Fibroblast of the conjunctiva (primary cell): ENCODE measurements around the gene RHO.

ENCODE experiments used
- DNase-seq: peaks from one replicate; pipeline ENCODE4 v3.0.0-alpha.2; 2010; ENCODE audit warnings: low read depth

The RHO gene

DNA sequence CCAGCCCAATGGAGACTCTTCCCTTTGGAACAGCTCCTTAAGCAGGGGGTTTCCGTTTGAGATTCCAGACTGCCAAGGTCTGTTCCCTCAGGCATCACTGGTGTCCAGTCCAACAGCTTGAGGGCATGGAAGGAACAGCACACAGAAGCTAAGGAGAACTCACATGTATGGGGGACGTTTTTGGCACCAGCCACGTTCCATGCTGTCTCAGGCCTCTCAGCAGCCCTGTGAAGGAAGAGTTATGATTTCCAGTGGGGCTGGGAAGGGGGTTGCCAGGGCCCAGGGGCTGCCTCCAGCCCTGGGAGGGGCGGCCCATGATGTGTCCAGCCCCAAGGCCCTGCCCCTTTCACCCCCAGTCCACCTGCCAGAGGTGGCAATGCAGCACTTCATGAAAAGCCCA lies 7.5 kb upstream of the RHO start:
- no peak for DNase-seq

DNA sequence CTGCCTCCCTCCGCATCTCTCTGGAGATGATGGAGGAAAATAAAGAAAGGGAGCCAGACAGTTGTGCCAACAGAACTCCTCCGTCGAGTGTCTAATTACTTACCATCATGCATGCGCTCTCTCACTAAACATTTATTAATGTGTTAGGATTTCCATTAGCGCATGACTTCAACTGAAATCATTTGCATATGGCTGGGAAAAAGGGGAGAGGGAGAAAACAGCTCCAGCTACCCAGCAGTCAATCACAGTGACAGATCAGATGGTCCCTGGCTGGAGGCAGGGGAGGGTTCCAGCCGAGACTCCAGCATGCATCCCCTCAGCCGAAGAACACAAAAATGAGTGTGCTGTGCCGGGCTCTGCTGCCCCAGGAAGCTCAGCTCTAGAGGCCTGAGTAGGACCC lies 6.8 kb upstream of the RHO start:
- no peak for DNase-seq

DNA sequence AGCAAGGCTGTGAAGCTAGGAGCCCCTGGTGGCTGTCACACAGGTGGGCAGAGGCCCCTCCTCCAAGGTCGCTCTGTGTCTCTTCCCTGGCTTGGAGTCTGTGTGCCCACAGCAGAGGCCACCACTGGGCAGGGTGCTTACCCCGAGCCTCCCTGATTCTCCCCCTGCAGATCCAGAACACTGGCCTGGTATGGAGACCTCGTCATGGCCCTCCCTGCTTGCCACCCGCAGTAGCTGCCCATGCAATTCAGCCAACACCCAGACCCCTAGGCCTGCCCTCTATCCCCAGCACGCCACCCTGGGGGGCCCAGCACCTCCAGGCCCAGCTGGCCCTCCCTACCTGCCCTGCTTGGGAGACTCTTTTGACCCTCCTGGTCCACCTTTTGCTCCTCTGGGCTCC lies 5.5 kb upstream of the RHO start:
- DNase-seq, result no peak

DNA sequence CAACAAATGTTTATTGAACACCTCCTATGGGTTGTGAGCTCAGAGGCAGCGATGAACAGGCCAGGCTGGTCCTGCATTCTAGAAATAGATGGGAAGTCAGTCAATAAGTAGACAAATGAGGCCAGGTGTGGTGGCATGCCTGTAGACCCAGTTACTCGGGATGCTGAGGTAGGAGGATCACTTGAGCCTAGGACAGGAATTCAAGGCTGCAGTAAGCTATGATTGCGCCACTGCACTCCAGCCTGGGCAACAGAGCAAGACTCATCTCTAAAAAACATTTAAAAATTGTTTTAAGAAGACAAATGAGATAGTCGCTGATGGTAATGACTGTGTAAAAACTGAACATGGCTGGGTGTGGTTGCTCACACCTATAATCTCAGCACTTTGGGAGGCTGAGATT lies 4.4 kb upstream of the RHO start:
- DNase-seq, result no peak

DNA sequence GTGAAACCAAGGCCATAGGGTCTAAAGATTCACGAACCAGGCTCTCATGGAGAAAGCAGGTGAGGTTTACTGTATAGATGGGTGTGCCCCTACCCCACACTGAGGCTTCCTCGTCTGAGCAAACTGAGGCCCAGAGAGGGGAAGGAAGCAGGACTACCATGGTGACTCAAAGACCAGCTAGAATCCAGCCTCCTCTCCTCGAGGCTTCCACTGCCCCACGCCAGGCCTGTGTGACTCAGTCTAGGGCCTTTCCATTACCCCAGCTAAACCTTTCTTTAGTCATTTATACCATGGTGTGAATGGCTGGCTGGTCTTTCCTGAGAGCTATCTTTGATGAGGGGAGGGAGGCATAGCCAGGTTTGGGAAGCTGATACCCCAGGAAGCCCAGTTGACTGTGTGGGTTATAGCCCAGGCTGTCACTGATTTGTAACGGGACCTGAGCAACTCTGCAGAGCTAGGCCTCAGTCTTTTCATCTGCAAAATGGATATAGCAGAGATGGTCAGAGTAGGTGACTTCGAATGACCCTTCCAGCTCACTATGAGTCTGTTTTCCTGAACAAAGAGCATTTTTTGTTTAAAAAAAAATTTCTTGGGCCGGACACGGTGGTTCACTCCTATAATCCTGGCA lies 3.0 kb upstream of the RHO start:
- DNase-seq, result no peak

DNA sequence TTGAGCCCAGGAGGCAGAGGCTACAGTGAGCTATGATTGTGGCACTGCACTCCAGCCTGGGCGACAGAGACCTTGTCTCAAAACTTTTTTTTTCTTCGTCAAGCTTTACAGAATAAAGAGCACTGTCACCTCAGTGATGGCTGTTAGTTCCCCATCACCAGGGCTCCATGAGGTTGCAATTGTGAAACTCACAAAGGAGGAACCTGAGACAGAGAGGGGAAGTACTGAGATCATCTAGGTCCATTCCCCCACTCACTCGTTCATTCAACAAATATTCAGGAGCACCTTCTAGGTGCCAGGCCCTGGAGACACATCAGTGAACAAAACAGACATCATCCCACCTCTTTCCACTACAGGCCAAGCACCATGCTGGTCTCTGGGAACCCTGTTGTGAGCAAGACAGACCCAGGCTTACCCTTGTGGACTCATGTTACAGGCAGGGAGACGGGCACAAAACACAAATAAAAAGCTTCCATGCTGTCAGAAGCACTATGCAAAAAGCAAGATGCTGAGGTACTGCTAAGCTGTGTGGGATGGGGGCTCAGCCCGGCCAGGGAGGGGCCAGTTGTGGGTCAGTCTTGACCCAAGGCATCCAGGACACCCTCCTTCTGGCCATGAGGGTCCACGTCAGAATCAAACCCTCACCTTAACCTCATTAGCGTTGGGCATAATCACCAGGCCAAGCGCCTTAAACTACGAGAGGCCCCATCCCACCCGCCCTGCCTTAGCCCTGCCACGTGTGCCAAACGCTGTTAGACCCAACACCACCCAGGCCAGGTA lies 2.1 kb upstream of the RHO start:
- DNase-seq, result no peak

DNA sequence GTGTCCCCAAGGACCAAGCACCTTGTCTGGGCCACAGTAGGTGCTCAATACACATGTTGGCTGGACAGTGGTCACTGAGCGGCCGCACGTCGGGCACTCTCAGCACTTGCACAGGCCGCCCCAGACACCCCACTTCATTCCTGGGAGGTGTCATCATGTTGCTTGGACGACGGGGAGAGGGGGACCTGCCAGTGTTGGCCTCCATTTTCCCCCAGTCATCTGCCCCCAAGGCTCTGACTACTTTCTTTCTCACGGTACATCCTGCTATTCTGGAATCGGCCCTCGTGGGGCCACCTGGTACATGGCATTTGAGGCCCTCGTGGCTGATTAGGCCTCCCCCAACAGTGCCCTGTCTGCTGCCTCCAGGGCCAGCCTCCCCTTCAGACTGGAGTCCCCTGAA lies 1.2 kb upstream of the RHO start:
- no peak for DNase-seq

DNA sequence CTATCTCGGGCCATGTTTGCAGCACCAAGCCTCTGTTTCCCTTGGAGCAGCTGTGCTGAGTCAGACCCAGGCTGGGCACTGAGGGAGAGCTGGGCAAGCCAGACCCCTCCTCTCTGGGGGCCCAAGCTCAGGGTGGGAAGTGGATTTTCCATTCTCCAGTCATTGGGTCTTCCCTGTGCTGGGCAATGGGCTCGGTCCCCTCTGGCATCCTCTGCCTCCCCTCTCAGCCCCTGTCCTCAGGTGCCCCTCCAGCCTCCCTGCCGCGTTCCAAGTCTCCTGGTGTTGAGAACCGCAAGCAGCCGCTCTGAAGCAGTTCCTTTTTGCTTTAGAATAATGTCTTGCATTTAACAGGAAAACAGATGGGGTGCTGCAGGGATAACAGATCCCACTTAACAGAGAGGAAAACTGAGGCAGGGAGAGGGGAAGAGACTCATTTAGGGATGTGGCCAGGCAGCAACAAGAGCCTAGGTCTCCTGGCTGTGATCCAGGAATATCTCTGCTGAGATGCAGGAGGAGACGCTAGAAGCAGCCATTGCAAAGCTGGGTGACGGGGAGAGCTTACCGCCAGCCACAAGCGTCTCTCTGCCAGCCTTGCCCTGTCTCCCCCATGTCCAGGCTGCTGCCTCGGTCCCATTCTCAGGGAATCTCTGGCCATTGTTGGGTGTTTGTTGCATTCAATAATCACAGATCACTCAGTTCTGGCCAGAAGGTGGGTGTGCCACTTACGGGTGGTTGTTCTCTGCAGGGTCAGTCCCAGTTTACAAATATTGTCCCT lies 1.2 kb downstream of the RHO start:
- DNase-seq, result no peak

DNA sequence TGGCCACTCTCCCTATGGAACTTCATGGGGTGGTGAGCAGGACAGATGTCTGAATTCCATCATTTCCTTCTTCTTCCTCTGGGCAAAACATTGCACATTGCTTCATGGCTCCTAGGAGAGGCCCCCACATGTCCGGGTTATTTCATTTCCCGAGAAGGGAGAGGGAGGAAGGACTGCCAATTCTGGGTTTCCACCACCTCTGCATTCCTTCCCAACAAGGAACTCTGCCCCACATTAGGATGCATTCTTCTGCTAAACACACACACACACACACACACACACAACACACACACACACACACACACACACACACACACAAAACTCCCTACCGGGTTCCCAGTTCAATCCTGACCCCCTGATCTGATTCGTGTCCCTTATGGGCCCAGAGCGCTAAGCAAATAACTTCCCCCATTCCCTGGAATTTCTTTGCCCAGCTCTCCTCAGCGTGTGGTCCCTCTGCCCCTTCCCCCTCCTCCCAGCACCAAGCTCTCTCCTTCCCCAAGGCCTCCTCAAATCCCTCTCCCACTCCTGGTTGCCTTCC lies 1.9 kb downstream of the RHO start:
- DNase-seq, result peak; percentile 18

DNA sequence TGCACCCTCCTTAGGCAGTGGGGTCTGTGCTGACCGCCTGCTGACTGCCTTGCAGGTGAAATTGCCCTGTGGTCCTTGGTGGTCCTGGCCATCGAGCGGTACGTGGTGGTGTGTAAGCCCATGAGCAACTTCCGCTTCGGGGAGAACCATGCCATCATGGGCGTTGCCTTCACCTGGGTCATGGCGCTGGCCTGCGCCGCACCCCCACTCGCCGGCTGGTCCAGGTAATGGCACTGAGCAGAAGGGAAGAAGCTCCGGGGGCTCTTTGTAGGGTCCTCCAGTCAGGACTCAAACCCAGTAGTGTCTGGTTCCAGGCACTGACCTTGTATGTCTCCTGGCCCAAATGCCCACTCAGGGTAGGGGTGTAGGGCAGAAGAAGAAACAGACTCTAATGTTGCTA lies 2.4 kb downstream of the RHO start:
- no peak for DNase-seq

DNA sequence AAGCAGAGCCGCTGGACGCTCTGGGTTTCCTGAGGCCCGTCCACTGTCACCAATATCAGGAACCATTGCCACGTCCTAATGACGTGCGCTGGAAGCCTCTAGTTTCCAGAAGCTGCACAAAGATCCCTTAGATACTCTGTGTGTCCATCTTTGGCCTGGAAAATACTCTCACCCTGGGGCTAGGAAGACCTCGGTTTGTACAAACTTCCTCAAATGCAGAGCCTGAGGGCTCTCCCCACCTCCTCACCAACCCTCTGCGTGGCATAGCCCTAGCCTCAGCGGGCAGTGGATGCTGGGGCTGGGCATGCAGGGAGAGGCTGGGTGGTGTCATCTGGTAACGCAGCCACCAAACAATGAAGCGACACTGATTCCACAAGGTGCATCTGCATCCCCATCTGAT lies 3.3 kb downstream of the RHO start:
- DNase-seq, result no peak

DNA sequence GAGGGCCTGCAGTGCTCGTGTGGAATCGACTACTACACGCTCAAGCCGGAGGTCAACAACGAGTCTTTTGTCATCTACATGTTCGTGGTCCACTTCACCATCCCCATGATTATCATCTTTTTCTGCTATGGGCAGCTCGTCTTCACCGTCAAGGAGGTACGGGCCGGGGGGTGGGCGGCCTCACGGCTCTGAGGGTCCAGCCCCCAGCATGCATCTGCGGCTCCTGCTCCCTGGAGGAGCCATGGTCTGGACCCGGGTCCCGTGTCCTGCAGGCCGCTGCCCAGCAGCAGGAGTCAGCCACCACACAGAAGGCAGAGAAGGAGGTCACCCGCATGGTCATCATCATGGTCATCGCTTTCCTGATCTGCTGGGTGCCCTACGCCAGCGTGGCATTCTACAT lies 3.8 kb downstream of the RHO start:
- DNase-seq, result no peak

DNA sequence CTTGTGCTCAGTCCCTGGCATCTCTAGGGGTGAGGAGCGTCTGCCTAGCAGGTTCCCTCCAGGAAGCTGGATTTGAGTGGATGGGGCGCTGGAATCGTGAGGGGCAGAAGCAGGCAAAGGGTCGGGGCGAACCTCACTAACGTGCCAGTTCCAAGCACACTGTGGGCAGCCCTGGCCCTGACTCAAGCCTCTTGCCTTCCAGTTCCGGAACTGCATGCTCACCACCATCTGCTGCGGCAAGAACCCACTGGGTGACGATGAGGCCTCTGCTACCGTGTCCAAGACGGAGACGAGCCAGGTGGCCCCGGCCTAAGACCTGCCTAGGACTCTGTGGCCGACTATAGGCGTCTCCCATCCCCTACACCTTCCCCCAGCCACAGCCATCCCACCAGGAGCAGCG lies 5.0 kb downstream of the RHO start:
- no peak for DNase-seq

DNA sequence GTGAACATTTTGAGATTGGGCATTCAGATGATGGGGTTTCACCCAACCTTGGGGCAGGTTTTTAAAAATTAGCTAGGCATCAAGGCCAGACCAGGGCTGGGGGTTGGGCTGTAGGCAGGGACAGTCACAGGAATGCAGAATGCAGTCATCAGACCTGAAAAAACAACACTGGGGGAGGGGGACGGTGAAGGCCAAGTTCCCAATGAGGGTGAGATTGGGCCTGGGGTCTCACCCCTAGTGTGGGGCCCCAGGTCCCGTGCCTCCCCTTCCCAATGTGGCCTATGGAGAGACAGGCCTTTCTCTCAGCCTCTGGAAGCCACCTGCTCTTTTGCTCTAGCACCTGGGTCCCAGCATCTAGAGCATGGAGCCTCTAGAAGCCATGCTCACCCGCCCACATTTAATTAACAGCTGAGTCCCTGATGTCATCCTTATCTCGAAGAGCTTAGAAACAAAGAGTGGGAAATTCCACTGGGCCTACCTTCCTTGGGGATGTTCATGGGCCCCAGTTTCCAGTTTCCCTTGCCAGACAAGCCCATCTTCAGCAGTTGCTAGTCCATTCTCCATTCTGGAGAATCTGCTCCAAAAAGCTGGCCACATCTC lies 6.1 kb downstream of the RHO start:
- no peak for DNase-seq

DNA sequence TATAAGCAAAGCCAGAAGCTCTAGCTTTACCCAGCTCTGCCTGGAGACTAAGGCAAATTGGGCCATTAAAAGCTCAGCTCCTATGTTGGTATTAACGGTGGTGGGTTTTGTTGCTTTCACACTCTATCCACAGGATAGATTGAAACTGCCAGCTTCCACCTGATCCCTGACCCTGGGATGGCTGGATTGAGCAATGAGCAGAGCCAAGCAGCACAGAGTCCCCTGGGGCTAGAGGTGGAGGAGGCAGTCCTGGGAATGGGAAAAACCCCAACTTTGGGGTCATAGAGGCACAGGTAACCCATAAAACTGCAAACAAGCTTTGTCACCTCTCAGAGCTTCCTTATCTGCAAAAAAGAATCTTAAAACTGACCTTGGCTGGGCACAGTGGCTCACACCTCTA lies 6.6 kb downstream of the RHO start:
- no peak for DNase-seq

DNA sequence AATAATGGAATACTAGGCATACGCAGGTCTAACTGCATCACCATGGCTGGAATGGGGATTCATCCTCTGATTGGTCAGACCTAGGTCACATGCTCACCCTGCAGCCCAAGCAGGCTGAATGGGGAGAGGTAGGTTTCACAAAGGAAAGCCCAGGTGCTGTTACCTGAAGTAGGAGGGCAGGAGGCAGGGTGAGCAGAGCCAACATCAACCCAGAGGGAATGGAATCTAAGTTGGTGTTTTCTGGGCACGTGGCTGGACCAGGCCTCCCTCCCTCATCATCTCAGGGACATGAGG lies 7.9 kb downstream of the RHO start:
- DNase-seq, result no peak

DNA sequence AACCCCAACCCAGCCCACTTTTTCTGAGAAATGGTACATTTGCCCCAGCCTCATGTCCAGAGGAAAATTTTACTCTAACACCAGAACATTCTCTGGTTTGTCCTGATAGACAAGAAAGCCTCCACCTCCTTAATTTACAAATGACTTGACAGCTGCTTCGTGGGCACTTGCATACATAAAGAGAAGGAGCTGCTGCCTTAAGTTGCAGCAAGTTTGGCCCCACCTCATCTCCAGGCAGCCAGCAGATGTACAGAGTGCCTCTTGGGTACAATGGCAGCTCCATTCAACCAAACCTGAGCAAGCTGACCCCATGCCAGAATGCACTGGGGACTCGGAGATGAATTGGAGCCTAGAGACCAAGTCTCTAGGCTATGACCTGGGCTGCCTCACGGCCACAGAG lies 8.4 kb downstream of the RHO start:
- no peak for DNase-seq

DNA sequence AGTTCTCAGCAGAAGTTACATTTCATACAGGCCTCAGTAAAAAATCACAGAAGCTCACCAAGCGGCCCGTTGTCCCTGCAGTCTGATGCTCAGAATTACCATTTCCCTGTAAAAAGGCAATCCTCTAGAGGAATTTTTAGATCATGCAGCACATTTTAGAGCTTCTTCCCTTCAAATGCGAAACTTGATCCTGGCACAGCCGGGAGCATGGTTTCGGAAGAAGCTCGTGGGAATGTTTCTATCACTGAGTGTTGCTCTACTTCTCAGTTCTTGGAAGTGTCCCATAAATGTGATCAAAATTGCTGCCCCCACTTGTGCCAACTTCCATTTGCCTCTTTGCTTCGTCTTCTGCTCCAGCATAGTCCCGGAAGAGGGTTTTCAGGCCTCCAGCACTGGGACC lies 10.8 kb downstream of the RHO start:
- no peak for DNase-seq

DNA sequence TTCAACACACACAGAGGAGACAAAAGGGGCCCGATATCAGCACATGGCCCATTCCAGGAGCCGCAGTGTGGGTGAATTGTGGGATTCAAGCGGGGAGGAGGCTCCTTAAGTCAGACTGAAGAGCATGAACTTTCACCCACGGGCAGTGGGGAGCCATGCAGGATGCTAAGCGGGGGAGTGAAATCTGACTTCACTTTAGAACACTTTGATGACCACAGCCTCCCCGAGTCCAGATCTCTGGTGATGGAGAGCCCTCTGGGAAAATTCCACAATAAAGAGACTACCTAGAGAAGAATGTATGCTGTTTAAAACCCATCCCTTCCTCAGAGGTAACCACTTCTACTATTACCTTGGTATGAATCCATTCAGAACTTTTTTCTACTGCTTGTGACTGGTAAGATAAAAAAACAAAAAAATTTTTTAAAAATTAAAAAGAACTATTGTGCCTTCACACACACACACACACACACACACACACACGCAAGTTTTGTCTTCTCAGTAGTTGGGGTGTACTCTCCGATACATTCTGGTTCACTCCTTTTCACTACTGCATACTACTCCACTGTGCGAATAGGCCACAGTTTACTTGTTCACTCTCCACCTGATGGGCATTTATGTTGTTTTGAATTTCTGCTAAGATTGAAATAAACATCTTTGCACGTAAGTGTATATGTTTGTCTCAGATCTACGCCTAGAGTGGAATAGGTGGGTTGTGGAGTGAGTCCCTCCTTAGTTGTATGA lies 12.5 kb downstream of the RHO start:
- no peak for DNase-seq

DNA sequence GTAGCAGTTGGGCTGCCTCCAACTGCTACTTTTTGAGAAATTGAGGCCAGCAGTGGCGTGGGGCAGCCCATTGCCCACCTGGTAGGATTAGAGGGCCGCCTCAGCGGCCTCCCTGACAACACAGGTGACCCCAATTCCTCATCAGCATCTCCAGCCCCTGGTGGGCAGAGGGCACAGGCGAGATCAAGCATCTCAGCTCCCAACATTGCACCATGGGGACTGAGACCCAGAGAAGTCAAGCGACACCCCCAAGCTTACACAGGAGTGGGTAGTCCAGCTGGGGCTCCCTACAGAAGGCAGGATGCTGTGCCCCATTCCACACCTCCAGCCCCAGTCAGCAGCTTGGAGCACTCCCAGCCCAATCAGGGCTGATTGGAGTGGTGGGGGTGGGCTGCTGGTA lies 14.3 kb downstream of the RHO start:
- DNase-seq, result no peak

DNA sequence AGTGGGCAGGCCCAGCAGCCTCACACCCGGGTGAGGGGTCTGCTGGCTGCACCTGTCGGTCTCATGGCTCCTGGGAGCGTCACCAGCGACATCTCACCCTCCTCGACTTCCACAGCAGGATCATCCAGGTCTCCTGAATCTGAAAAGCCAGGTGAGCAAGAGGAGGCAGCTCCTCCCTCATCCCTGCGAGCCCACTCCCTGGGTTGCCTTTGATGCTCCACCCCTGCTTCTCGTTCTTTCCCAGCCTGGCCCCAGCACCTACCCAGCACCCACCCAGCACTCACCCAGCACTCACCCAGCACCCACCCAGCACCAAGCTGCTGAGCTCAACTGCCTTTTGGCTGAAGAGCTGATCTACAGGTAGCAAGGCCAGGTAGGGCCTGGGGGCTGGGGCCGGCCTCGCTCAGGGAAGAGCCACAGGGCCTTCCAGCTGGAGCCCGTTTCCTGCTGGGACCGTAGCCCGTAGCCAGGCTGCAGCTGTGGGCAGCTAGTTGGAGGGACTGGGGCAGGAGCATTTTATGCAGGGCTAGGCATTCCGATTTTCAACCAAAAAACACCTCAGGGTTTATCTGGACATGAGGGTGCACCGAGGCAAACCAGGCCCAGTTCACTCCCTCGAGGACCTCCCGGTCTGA lies 14.8 kb downstream of the RHO start, which contains the start of gene H1-8:
TSS of gene H1-8 (plus strand) at position 20 of the 635 bp plus-strand sequence. CDS start at position 64, 44 bp downstream.
- DNase-seq, result no peak

DNA sequence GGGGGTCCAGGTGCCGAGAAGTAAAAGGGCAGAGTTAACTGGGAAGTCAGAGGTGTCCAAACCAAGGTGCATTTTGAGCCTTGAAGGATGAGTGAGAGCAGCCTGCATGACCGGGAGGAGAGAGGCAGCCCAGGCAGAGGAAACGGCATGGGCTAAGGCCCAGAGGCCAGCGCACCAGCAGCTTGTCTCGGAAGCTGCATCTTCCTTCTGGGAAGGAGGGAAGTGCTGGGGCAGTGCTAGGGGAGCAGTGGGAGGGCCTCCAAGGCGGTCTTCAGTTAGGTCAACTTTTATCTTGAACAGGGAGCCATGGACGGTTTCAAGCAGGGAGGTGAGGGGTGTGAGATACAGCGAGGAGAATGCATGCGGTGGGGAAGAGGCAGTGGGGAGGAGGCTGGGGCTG lies 15.6 kb downstream of the RHO start:
- DNase-seq, result no peak
